K562 (cell line): ENCODE data around the gene SLAIN2. TPM values are rescaled to one million over a fixed set of nuclear protein-coding genes. Genes with fewer than 3 reads are reported as not detected.
A peak's percentile ranks its signal among the peaks of the same experiment; 100 is the strongest.

Experiments
- ATF3 ChIP-seq, 2 experiments: fragments of 450-650 bp in 1 of 2; sonication (generic) in 1 of 2; formaldehyde crosslinking in 1 of 2; IDR thresholded peaks in 1 of 2; conservative IDR thresholded peaks in 1 of 2; 2 replicates each; pipeline versions ENCODE4 v1.6.1 to v1.8.1; 2016 to 2023; ENCODE audit warnings: mild to moderate bottlenecking in 2 of 2, moderate library complexity in 2 of 2, inconsistent platforms in 1 of 2, missing genetic modification reagents in 1 of 2
- BRF1 ChIP-seq: IDR thresholded peaks from 3 replicates; pipeline ENCODE4 v1.6.1; 2011; ENCODE audit warnings: borderline replicate concordance, mild to moderate bottlenecking; ENCODE audit not compliant: insufficient read length; ENCODE audit errors: extremely low read depth
- DACH1 ChIP-seq: fragments of 450-650 bp; IDR thresholded peaks from 2 replicates; pipeline ENCODE4 v1.6.1; 2018; ENCODE audit not compliant: partially characterized antibody
- DIDO1 ChIP-seq: fragments of 450-650 bp; IDR thresholded peaks from 2 replicates; pipeline ENCODE4 v1.6.1; 2016; ENCODE audit warnings: low read depth, missing biosample characterization, missing genetic modification characterization
- HNRNPUL1 ChIP-seq: fragments of 200-400 bp; formaldehyde crosslinking; IDR thresholded peaks from 2 replicates; pipeline ENCODE4 v1.6.1; 2017; ENCODE audit warnings: low read length
- HSF4 ChIP-seq: fragments of 250-450 bp; sonication (Bioruptor Pico); IDR thresholded peaks from 2 replicates; pipeline ENCODE4 v2.1.2; 2022; ENCODE audit warnings: mild to moderate bottlenecking, moderate library complexity, borderline replicate concordance
- ILF3 ChIP-seq: fragments of 450-650 bp; IDR thresholded peaks from 2 replicates; pipeline ENCODE4 v1.6.1; 2018; ENCODE audit warnings: antibody characterized with exemption, mild to moderate bottlenecking, moderate library complexity, borderline replicate concordance
- MAFK ChIP-seq: IDR thresholded peaks from 2 replicates; pipeline ENCODE4 v1.6.1; 2011; ENCODE audit warnings: low read length, improper control_type of control experiment
- MEF2D ChIP-seq: conservative IDR thresholded peaks from 2 replicates; pipeline ENCODE4 v1.6.1; 2016; ENCODE audit warnings: low read depth, missing genetic modification characterization, missing compliant biosample characterization
- MYC ChIP-seq, 2 experiments: fragments of 250-450 bp in 1 of 2; sonication (Bioruptor Pico) in 1 of 2; IDR thresholded peaks; 2 replicates each; pipeline versions ENCODE4 v1.5.1 to v1.6.1; 2012 to 2021; ENCODE audit warnings: low read depth in 2 of 2, borderline replicate concordance in 1 of 2, improper control_type of control experiment in 1 of 2, low read length in 1 of 2, mild to moderate bottlenecking in 1 of 2, moderate library complexity in 1 of 2
- NCOA1 ChIP-seq: fragments of 450-650 bp; IDR thresholded peaks from 2 replicates; pipeline ENCODE4 v1.6.1; 2016; ENCODE audit warnings: low read depth
- NCOA4 ChIP-seq: fragments of 450-650 bp; IDR thresholded peaks from 2 replicates; pipeline ENCODE4 v1.6.1; 2018; ENCODE audit warnings: mild to moderate bottlenecking; ENCODE audit not compliant: partially characterized antibody
- NFXL1 ChIP-seq: fragments of 450-650 bp; formaldehyde crosslinking; IDR thresholded peaks from 2 replicates; pipeline ENCODE4 v1.4.0; 2021; ENCODE audit warnings: mild to moderate bottlenecking
- TBP ChIP-seq: optimal IDR thresholded peaks from 2 replicates; pipeline ENCODE3; 2011; ENCODE audit warnings: low read depth, low read length, improper control_type of control experiment
- ZNF766 ChIP-seq: fragments of 200-800 bp; sonication (Bioruptor generic); conservative IDR thresholded peaks from 2 replicates; pipeline ENCODE4 v1.6.1; 2016; ENCODE audit warnings: missing genetic modification characterization, missing compliant biosample characterization
- polyA plus RNA-seq, 8 experiments: library from polyadenylated mRNA; depleted of rRNA in 4 of 8; stranded (reverse) in 5 of 8; unstranded in 3 of 8; fragments of >200 nt; fragmentation: Nextera tagmentation in 2 of 8; fragmentation: Illumina TruSeq in 1 of 8; extraction: Ambion mirVana in 2 of 8; extraction: Trizol in 1 of 8; gene quantifications; 2 replicates each; pipeline versions ENCODE4 v1.2.1 to v1.2.3, GENCODE V29; 2011 to 2014; ENCODE audit warnings: inconsistent platforms in 1 of 8, missing spikeins in 1 of 8
- total RNA-seq, 7 experiments: library from RNA; depleted of rRNA in 6 of 7; stranded (reverse); fragments of >200 nt in 6 of 7; fragmentation: Illumina TruSeq in 2 of 7; extraction: Trizol in 2 of 7; gene quantifications; 2 replicates each; pipeline versions ENCODE4 v1.2.1 to v1.2.3, GENCODE V29; 2011 to 2021; ENCODE audit warnings: low replicate concordance in 1 of 7
- TF ChIP-seq, protein P1 (sequence below): fragments of 450-650 bp; IDR thresholded peaks from 2 replicates; pipeline ENCODE4 v1.6.1; 2017; ENCODE audit warnings: mild to moderate bottlenecking, moderate library complexity

Gene SLAIN2
- total and polyA plus RNA-seq, 9 of the 15 experiments (the other 6 are each of a cell fraction or from before 2014, with no cell fraction given): 3.5 to 116 (median 35.0) TPM

- TF ChIP-seq BRF1: no peak
- TF ChIP-seq HSF4 (CRISPR knock-in tag): no peak
- TF ChIP-seq MEF2D (tag): peak; percentile 49; the same call in 1 of the 2 replicates
- no peak for TF ChIP-seq NFXL1 (CRISPR knock-in tag)
- TF ChIP-seq TBP: no peak
- TF ChIP-seq ATF3 (IDR thresholded peaks at IDR 0.05): 0 out of 2 replicates have a peak, but pooled peaks have one; percentile 16
- TF ChIP-seq ATF3 (CRISPR knock-in tag; conservative IDR thresholded peaks at IDR 0.05): no peak
- no peak for TF ChIP-seq NCOA4
- no peak for TF ChIP-seq DIDO1 (tag)
- no peak for TF ChIP-seq HNRNPUL1
- no peak for TF ChIP-seq MYC (IDR thresholded peaks at IDR 0.05; ENCODE audit: low read depth, low read length)
- TF ChIP-seq MYC (CRISPR knock-in tag; IDR thresholded peaks at IDR 0.05; ENCODE audit: borderline replicate concordance, low read depth): no peak
- TF ChIP-seq MAFK: peak; percentile 1; the same call in 1 of the 2 replicates
- no peak for TF ChIP-seq DACH1
- no peak; the same call in 1 of the 2 replicates for TF ChIP-seq ZNF766
- no peak for TF ChIP-seq NCOA1
- TF ChIP-seq, protein P1, sequence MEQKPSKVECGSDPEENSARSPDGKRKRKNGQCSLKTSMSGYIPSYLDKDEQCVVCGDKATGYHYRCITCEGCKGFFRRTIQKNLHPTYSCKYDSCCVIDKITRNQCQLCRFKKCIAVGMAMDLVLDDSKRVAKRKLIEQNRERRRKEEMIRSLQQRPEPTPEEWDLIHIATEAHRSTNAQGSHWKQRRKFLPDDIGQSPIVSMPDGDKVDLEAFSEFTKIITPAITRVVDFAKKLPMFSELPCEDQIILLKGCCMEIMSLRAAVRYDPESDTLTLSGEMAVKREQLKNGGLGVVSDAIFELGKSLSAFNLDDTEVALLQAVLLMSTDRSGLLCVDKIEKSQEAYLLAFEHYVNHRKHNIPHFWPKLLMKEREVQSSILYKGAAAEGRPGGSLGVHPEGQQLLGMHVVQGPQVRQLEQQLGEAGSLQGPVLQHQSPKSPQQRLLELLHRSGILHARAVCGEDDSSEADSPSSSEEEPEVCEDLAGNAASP: no peak
- TF ChIP-seq ILF3: no peak
- TF ChIP-seq, all 486 proteins: peak for 45
These were observed 909 bp upstream of the SLAIN2 start (continued) for GRCh38 chr4:48340276-48340964.
